Gastroesophageal sphincter (tissue), 3 donors: Measurements from ENCODE around the gene FAM131B.

Source experiments
- CTCF ChIP-seq, 4 experiments: fragments of 200-600 bp in 2 of 4; fragments of 450-650 bp in 2 of 4; sonication (generic) in 1 of 4; IDR thresholded peaks; one replicate each; pipeline ENCODE4 v1.5.1; 2017 to 2019; ENCODE audit warnings: antibody characterized with exemption in 4 of 4, mild to moderate bottlenecking in 2 of 4, moderate library complexity in 2 of 4
- EP300 ChIP-seq: sonication (generic); formaldehyde crosslinking; IDR thresholded peaks from one replicate; pipeline ENCODE4 v1.6.1; 2017; ENCODE audit warnings: antibody characterized with exemption, mild to moderate bottlenecking
- POLR2A ChIP-seq, 2 donors: fragments of 450-650 bp; IDR thresholded peaks; one replicate each; pipeline ENCODE4 v1.6.1; 2017; ENCODE audit warnings: antibody characterized with exemption in 2 of 2, mild to moderate bottlenecking in 2 of 2, moderate library complexity in 1 of 2
- POLR2AphosphoS5 ChIP-seq: sonication (generic); formaldehyde crosslinking; IDR thresholded peaks from one replicate; pipeline ENCODE4 v1.6.1; 2017; ENCODE audit warnings: antibody characterized with exemption

GRCh38 chr7:143354965-143355364, 7.5 kb downstream of the FAM131B start:
- TF ChIP-seq POLR2A (IDR thresholded peaks at IDR 0.05): no peak
- no peak for TF ChIP-seq CTCF (IDR thresholded peaks at IDR 0.05)
- no peak for TF ChIP-seq POLR2AphosphoS5
- no peak for TF ChIP-seq EP300
